Stimulated activated CD4-positive, alpha-beta T cell treated with anti-CD3 and anti-CD28 coated beads, Interleukin-15, amount 100 ng/mL, for 24 hours (primary cell): ENCODE data around the gene LRRC17.
"Not testable (repeated sequence)": the region's sequence is repeated elsewhere in the genome, so short reads cannot be mapped to it uniquely, and the experiment has no call there.

Experiments used
- DNase-seq: peaks from one replicate; pipeline ENCODE4 v3.0.0-alpha.2; 2020

Gene LRRC17

GRCh38 chr7:102943423-102944169, 30.8 kb downstream of the LRRC17 start:
- DNase-seq: no peak

- DNase-seq: no peak
Observed at GRCh38 chr7:102944241-102944640, 31.4 kb downstream of the LRRC17 start.

GRCh38 chr7:102951839-102952238, 39.0 kb downstream of the LRRC17 start:
- DNase-seq: no peak

GRCh38 chr7:102953406-102953805, 40.6 kb downstream of the LRRC17 start:
- DNase-seq: no peak

GRCh38 chr7:102954359-102954758, 41.6 kb downstream of the LRRC17 start:
- DNase-seq: not testable (repeated sequence)

GRCh38 chr7:102958004-102958403, 45.2 kb downstream of the LRRC17 start:
- not testable (repeated sequence) for DNase-seq

- DNase-seq: not testable (repeated sequence)
Observed at GRCh38 chr7:102961993-102962392, 49.2 kb downstream of the LRRC17 start.

- no peak for DNase-seq
Observed at GRCh38 chr7:102966465-102966864, 53.7 kb downstream of the LRRC17 start.

GRCh38 chr7:102967798-102968197, 55.0 kb downstream of the LRRC17 start:
- no peak for DNase-seq

GRCh38 chr7:102973096-102973802, 60.4 kb downstream of the LRRC17 start:
- no peak for DNase-seq

- DNase-seq: no peak
Observed at GRCh38 chr7:102974366-102975236, 61.8 kb downstream of the LRRC17 start.

- no peak for DNase-seq
Observed at GRCh38 chr7:102975854-102976253, 63.1 kb downstream of the LRRC17 start.

- no peak for DNase-seq
Observed at GRCh38 chr7:102976493-102976892, 63.7 kb downstream of the LRRC17 start.

- not testable (repeated sequence) for DNase-seq
Observed at GRCh38 chr7:102977586-102977985, 64.8 kb downstream of the LRRC17 start.

- no peak for DNase-seq
Observed at GRCh38 chr7:102978284-102978683, 65.5 kb downstream of the LRRC17 start.

GRCh38 chr7:102979670-102980069, 66.9 kb downstream of the LRRC17 start:
- DNase-seq: no peak

- DNase-seq: no peak
Observed at GRCh38 chr7:102981451-102981850, 68.7 kb downstream of the LRRC17 start.

- no peak for DNase-seq
Observed at GRCh38 chr7:102982235-102982634, 69.4 kb downstream of the LRRC17 start.

- DNase-seq: no peak
Observed at GRCh38 chr7:102983602-102984001, 70.8 kb downstream of the LRRC17 start.

- no peak for DNase-seq
Observed at GRCh38 chr7:102985176-102985783, 72.5 kb downstream of the LRRC17 start.

- DNase-seq: no peak
Observed at GRCh38 chr7:102988088-102988487, 75.3 kb downstream of the LRRC17 start.

- DNase-seq: no peak
Observed at GRCh38 chr7:102988631-102989560, 76.1 kb downstream of the LRRC17 start.
